B cell (primary cell): ENCODE measurements around the gene FREM2. TPM values are rescaled to one million over a fixed set of nuclear protein-coding genes. Genes with fewer than 3 reads are reported as not detected.

ENCODE experiments used
- ATAC-seq: fragments of 200-7000 bp; cut with Tn5 transposase; one replicate; pipeline ENCODE4 v1.10.0; 2021; ENCODE audit warnings: low read depth, mild to moderate bottlenecking, moderate number of reproducible peaks, moderate library complexity
- CTCF ChIA-PET: fragments of 350-600 bp; sonication (Branson Sonifier 250); formaldehyde crosslinking; loops from one replicate; lab custom pipeline; 2021; ENCODE audit warnings: antibody characterized with exemption, inconsistent platforms; lab: Charles Lee
- POLR2A ChIA-PET: fragments of 350-600 bp; sonication (Branson Sonifier 250); formaldehyde crosslinking; loops from one replicate; lab custom pipeline; 2021; ENCODE audit warnings: antibody characterized with exemption; lab: Charles Lee
- DNase-seq: peaks from one replicate; pipeline ENCODE4 v3.0.0; 2013
- H2AFZ ChIP-seq: 2 replicates; pipeline ENCODE4 v1.6.1; 2012; ENCODE audit warnings: mild to moderate bottlenecking, low read depth, low read length; ENCODE audit not compliant: insufficient read depth, poor library complexity, severe bottlenecking
- H3K27ac ChIP-seq, 2 donors: 1 replicate in 1 of 2; 2 replicates in 1 of 2; pipeline ENCODE4 v1.5.1; 2012 to 2013; ENCODE audit warnings: low read length in 2 of 2, mild to moderate bottlenecking in 2 of 2, moderate library complexity in 1 of 2
- H3K27me3 ChIP-seq, 4 experiments: fragments of 200-600 bp in 1 of 4; sonication (generic) in 1 of 4; replicated peaks in 1 of 4; 1 replicate in 2 of 4; 2 replicates in 2 of 4; pipeline versions ENCODE4 v1.6.1 to v1.7.0; 2013 to 2016; ENCODE audit warnings: low read length in 3 of 4, mild to moderate bottlenecking in 2 of 4, mixed read lengths in 1 of 4, moderate library complexity in 1 of 4; ENCODE audit not compliant: insufficient read depth in 4 of 4, control insufficient read depth in 3 of 4; ENCODE audit errors: control extremely low read depth in 1 of 4
- H3K36me3 ChIP-seq, 2 experiments: replicated peaks in 1 of 2; 1 replicate in 1 of 2; 2 replicates in 1 of 2; pipeline versions ENCODE4 v1.6.1 to v1.7.1; 2013; ENCODE audit warnings: low read length in 1 of 2; ENCODE audit not compliant: insufficient read depth in 2 of 2, control insufficient read depth in 1 of 2; ENCODE audit errors: control extremely low read depth in 1 of 2, extremely low read depth in 1 of 2
- H3K4me1 ChIP-seq, 2 donors: fragments of 200-600 bp in 1 of 2; sonication (generic) in 1 of 2; 1 replicate in 1 of 2; 2 replicates in 1 of 2; pipeline versions ENCODE4 v1.5.1 to v1.6.1; 2013 to 2017; ENCODE audit warnings: low read length in 2 of 2; ENCODE audit not compliant: control insufficient read depth in 2 of 2, insufficient read depth in 2 of 2
- H3K4me2 ChIP-seq: replicated peaks from 2 replicates; pipeline ENCODE3; 2012; ENCODE audit warnings: mild to moderate bottlenecking, low read depth, low read length; ENCODE audit not compliant: poor library complexity, severe bottlenecking
- H3K4me3 ChIP-seq, 5 experiments: fragments of 200-600 bp in 1 of 5; sonication (generic) in 1 of 5; 1 replicate in 3 of 5; 2 replicates in 2 of 5; pipeline versions ENCODE4 v1.5.1 to v1.7.0; 2011 to 2016; ENCODE audit warnings: low read length in 4 of 5, mild to moderate bottlenecking in 4 of 5, low read depth in 2 of 5, control low read depth in 1 of 5, moderate library complexity in 1 of 5; ENCODE audit not compliant: insufficient read depth in 1 of 5; ENCODE audit errors: control extremely low read depth in 1 of 5, extremely low read depth in 1 of 5
- H3K79me2 ChIP-seq: fragments of 200-600 bp; sonication (generic); one replicate; pipeline ENCODE4 v1.6.0; 2016; ENCODE audit warnings: low read length; ENCODE audit not compliant: control insufficient read depth, insufficient read depth
- H3K9ac ChIP-seq: fragments of 200-600 bp; sonication (generic); 2 replicates; pipeline ENCODE4 v1.6.1; 2017; ENCODE audit warnings: mild to moderate bottlenecking, low read length, moderate library complexity
- H3K9me3 ChIP-seq, 3 donors: one replicate each; pipeline versions ENCODE4 v1.6.1 to v1.7.1; 2013; ENCODE audit warnings: low read length in 2 of 3; ENCODE audit not compliant: control insufficient read depth in 2 of 3, insufficient read depth in 1 of 3; ENCODE audit errors: control extremely low read depth in 1 of 3
- H4K20me1 ChIP-seq: 2 replicates; pipeline ENCODE4 v1.6.0; 2012; ENCODE audit warnings: mild to moderate bottlenecking, low read length; ENCODE audit not compliant: insufficient read depth, control insufficient read depth, poor library complexity, severe bottlenecking
- H3K27ac Mint-ChIP-seq: one replicate; pipeline ENCODE4 v1.8.0; 2021; ENCODE audit warnings: mixed read lengths
- H3K27me3 Mint-ChIP-seq: one replicate; pipeline ENCODE4 v1.8.0; 2021; ENCODE audit warnings: mixed read lengths
- H3K4me1 Mint-ChIP-seq: one replicate; pipeline ENCODE4 v1.8.0; 2021; ENCODE audit warnings: mixed read lengths
- H3K4me3 Mint-ChIP-seq: one replicate; pipeline ENCODE4 v1.8.0; 2021; ENCODE audit warnings: mixed read lengths
- H3K9me3 Mint-ChIP-seq: one replicate; pipeline ENCODE4 v1.8.0; 2022; ENCODE audit warnings: mixed read lengths; ENCODE audit not compliant: insufficient read depth
- CTCF ChIP-seq: fragments of 200-600 bp; IDR thresholded peaks from one replicate; pipeline ENCODE4 v1.8.0; 2022; ENCODE audit warnings: antibody characterized with exemption, mild to moderate bottlenecking
- EZH2 ChIP-seq: IDR thresholded peaks from 2 replicates; pipeline ENCODE4 v1.6.1; 2012; ENCODE audit warnings: borderline replicate concordance, low read depth, mild to moderate bottlenecking, moderate library complexity, low read length; ENCODE audit not compliant: insufficient read depth, poor library complexity, severe bottlenecking
- WGBS: methylation state at CpG from one replicate; pipeline ENCODE4 v1.1.5; 2013; ENCODE audit warnings: missing lambda C conversion rate; ENCODE audit not compliant: insufficient coverage; 5-methylcytosine and 5-hydroxymethylcytosine counted together
- intact Hi-C: fragments of 100-400 bp; cut with micrococcal nuclease; formaldehyde crosslinking; loops from one replicate; pipeline ENCODE4 v1.10.0; 2022
- polyA plus RNA-seq: library from polyadenylated mRNA; depleted of rRNA; stranded (reverse); fragments of >200 nt; gene quantifications from 2 replicates; pipeline ENCODE4 v1.2.3, GENCODE V29; 2012
- total RNA-seq, 2 donors: library from RNA; stranded (reverse); fragments of 120-200 nt in 1 of 2; gene quantifications; 1 replicate in 1 of 2; 2 replicates in 1 of 2; pipeline versions ENCODE4 v1.2.3 to v1.2.4, GENCODE V29; 2013 to 2022

FREM2 gene
- total and polyA plus RNA-seq, 2 donors (not counting 1 experiment from before 2014, with no cell fraction given): not detected

- no peaks in the 10 kb centered on the region for H3K4me1 Mint-ChIP-seq
- H3K9me3 ChIP-seq: no peaks in the 10 kb centered on the region
- 67% methylated on average over 1 of the region's 6 CpGs for WGBS
- H3K4me1 ChIP-seq: no peaks in the 10 kb centered on the region
- no peak overlapping the region for H3K4me3 ChIP-seq
- H3K27ac Mint-ChIP-seq: no peak overlapping the region
- no peak overlapping the region for H3K27ac ChIP-seq
- CTCF ChIA-PET: no interaction called here
- no peak overlapping the region for H3K4me3 Mint-ChIP-seq
- POLR2A ChIA-PET: no interaction called here
- no peaks in the 10 kb centered on the region for H4K20me1 ChIP-seq
- no peaks in the 10 kb centered on the region for H3K27me3 ChIP-seq
- no peak overlapping the region for H3K4me2 ChIP-seq
- no peaks in the 10 kb centered on the region for H3K79me2 ChIP-seq
- no peaks in the 10 kb centered on the region for H3K9me3 Mint-ChIP-seq
- TF ChIP-seq EZH2: no peak
- no peak for TF ChIP-seq CTCF
- H3K36me3 ChIP-seq: no peaks in the 10 kb centered on the region
- no peak overlapping the region for H3K9ac ChIP-seq
- ATAC-seq: no peak
- DNase-seq: no peak
- H2AFZ ChIP-seq: no peak overlapping the region
- no peaks in the 10 kb centered on the region for H3K27me3 Mint-ChIP-seq
- intact Hi-C loops: no loop called here
These were observed 49.0 kb downstream of the FREM2 start for GRCh38 chr13:38735665-38736440.

- H3K79me2 ChIP-seq: no peaks in the 10 kb centered on the region
- H3K9ac ChIP-seq: no peak overlapping the region
- Mint-ChIP-seq H3K9me3 (no peaks in the 10 kb centered on the region), H3K4me3 (no peak overlapping the region), H3K27ac (no peak overlapping the region), H3K27me3 (no peaks in the 10 kb centered on the region), H3K4me1 (no peaks in the 10 kb centered on the region)
- H3K4me2 ChIP-seq: no peak overlapping the region
- POLR2A ChIA-PET: no interaction called here
- TF ChIP-seq CTCF (no peak), EZH2 (no peak)
- no peak overlapping the region for H2AFZ ChIP-seq
- no peak overlapping the region for H3K4me3 ChIP-seq
- H3K27ac ChIP-seq: no peak overlapping the region
- H3K36me3 ChIP-seq: no peaks in the 10 kb centered on the region
- intact Hi-C loops: no loop called here
- H3K4me1 ChIP-seq: no peaks in the 10 kb centered on the region
- no peaks in the 10 kb centered on the region for H3K27me3 ChIP-seq
- no peak for DNase-seq
- CTCF ChIA-PET: no interaction called here
- no CpG with 5 or more reads among the region's 4 CpGs for WGBS
- no peak for ATAC-seq
- no peaks in the 10 kb centered on the region for H3K9me3 ChIP-seq
- H4K20me1 ChIP-seq: no peaks in the 10 kb centered on the region
These were observed 56.6 kb downstream of the FREM2 start for GRCh38 chr13:38743466-38743865.
